ENCODE results near the gene PPP1R12A.

The PPP1R12A gene

GRCh38 chr12:79935021-79935623 lies at the start of gene PPP1R12A (continued):
- no peak for TF ChIP-seq ZBTB10 (tag by site-specific recombination; IDR thresholded peaks at IDR 0.05)
- TF ChIP-seq ZNF501 (tag by site-specific recombination; IDR thresholded peaks at IDR 0.05), result peak; percentile 64
- peak; percentile 85 for TF ChIP-seq GLIS1 (tag by site-specific recombination; IDR thresholded peaks at IDR 0.05)
- TF ChIP-seq ZNF621 (tag by site-specific recombination; IDR thresholded peaks at IDR 0.05), result no peak
- TF ChIP-seq ZNF146 (tag by site-specific recombination; IDR thresholded peaks at IDR 0.05), result no peak
- TF ChIP-seq PRDM4 (tag by site-specific recombination; IDR thresholded peaks at IDR 0.05), result peak; percentile 48; the same call in 1 of the 2 replicates
- peak; percentile 83; the same call in 1 of the 2 replicates for TF ChIP-seq REPIN1 (tag by site-specific recombination; IDR thresholded peaks at IDR 0.05; ENCODE audit: low read depth)
- peak; percentile 88 for TF ChIP-seq ZNF341 (tag by site-specific recombination; IDR thresholded peaks at IDR 0.05; ENCODE audit: low read depth)
- no peak for TF ChIP-seq ZFP3 (tag by site-specific recombination; IDR thresholded peaks at IDR 0.05; ENCODE audit: low read depth)
- TF ChIP-seq ZNF37A (tag by site-specific recombination; IDR thresholded peaks at IDR 0.05), result no peak
- TF ChIP-seq ZNF175 (tag by site-specific recombination; IDR thresholded peaks at IDR 0.05), result no peak
- TF ChIP-seq ZNF624 (tag by site-specific recombination; IDR thresholded peaks at IDR 0.05), result no peak
- TF ChIP-seq ZNF449 (tag by site-specific recombination; IDR thresholded peaks at IDR 0.05), result peak; percentile 42; the same call in 1 of the 2 replicates
- 0 out of 2 replicates have a peak, but pooled peaks have one; percentile 0 for TF ChIP-seq ZIC2 (tag by site-specific recombination; IDR thresholded peaks at IDR 0.05)
- TF ChIP-seq GLI2 (tag by site-specific recombination; IDR thresholded peaks at IDR 0.05; ENCODE audit: borderline replicate concordance, low read depth), result no peak
- TF ChIP-seq ZBTB26 (tag by site-specific recombination; optimal IDR thresholded peaks at IDR 0.05), result peak; percentile 85
- 0 out of 2 replicates have a peak, but pooled peaks have one; percentile 42 for TF ChIP-seq ZXDB (tag by site-specific recombination; IDR thresholded peaks at IDR 0.05)
- peak; percentile 84 for TF ChIP-seq KLF10 (tag by site-specific recombination; IDR thresholded peaks at IDR 0.05)
- no peak for TF ChIP-seq ZNF214 (tag by site-specific recombination; IDR thresholded peaks at IDR 0.05; ENCODE audit: borderline replicate concordance)
- TF ChIP-seq ZNF600 (tag by site-specific recombination; IDR thresholded peaks at IDR 0.05), result peak; percentile 79
- TF ChIP-seq SETDB1 (IDR thresholded peaks at IDR 0.05; ENCODE audit: insufficient read length, low read length), result no peak
- peak; percentile 87; the same call in 1 of the 2 replicates for TF ChIP-seq ZNF76 (tag by site-specific recombination; IDR thresholded peaks at IDR 0.05; ENCODE audit: borderline replicate concordance, low read depth)
- TF ChIP-seq OSR2 (tag by site-specific recombination; IDR thresholded peaks at IDR 0.05), result peak; percentile 91
- TF ChIP-seq ZNF2 (tag by site-specific recombination; IDR thresholded peaks at IDR 0.05), result peak; percentile 77; the same call in 1 of the 2 replicates
- peak; percentile 77; the same call in 1 of the 2 replicates for TF ChIP-seq ZBTB8A (tag by site-specific recombination; IDR thresholded peaks at IDR 0.05)
- 0 out of 2 replicates have a peak, but pooled peaks have one; percentile 20 for TF ChIP-seq ZNF639 (tag by site-specific recombination; IDR thresholded peaks at IDR 0.05)
- peak; percentile 98 for TF ChIP-seq IKZF3 (tag by site-specific recombination; IDR thresholded peaks at IDR 0.05)
- TF ChIP-seq ZNF560 (tag by site-specific recombination; IDR thresholded peaks at IDR 0.05; ENCODE audit: borderline replicate concordance), result no peak
- TF ChIP-seq KLF8 (tag by site-specific recombination; IDR thresholded peaks at IDR 0.05), result peak; percentile 79; the same call in 1 of the 2 replicates
